GM18858 (cell line): ENCODE results near the gene IRF1.

ENCODE experiments used
- ATAC-seq: cut with Tn5 transposase; IDR thresholded peaks from one replicate; pipeline ENCODE4 v1.9.1; 2021; ENCODE audit not compliant: unreplicated experiment

IRF1 gene

GRCh38 chr5:132501629-132501956 is 11.0 kb upstream of the IRF1 start:
- ATAC-seq, result no peak

- no peak for ATAC-seq
Observed at GRCh38 chr5:132500931-132501628, 10.5 kb upstream of the IRF1 start.

GRCh38 chr5:132500244-132500930 is 9.8 kb upstream of the IRF1 start:
- no peak for ATAC-seq

- ATAC-seq, result no peak
Observed at GRCh38 chr5:132499440-132500243, 9.1 kb upstream of the IRF1 start.

- no peak for ATAC-seq
Observed at GRCh38 chr5:132498686-132499271, 8.2 kb upstream of the IRF1 start.

- ATAC-seq, result no peak
Observed at GRCh38 chr5:132498152-132498551, 7.6 kb upstream of the IRF1 start.

GRCh38 chr5:132497488-132497997 is 7.0 kb upstream of the IRF1 start:
- ATAC-seq, result no peak

GRCh38 chr5:132496631-132497487 is 6.3 kb upstream of the IRF1 start:
- no peak for ATAC-seq

- peak; percentile 26 for ATAC-seq
Observed at GRCh38 chr5:132496191-132496630, 5.6 kb upstream of the IRF1 start.

- peak; percentile 20 for ATAC-seq
Observed at GRCh38 chr5:132495667-132496190, 5.2 kb upstream of the IRF1 start.

GRCh38 chr5:132493821-132494220 is 3.2 kb upstream of the IRF1 start:
- no peak for ATAC-seq

- ATAC-seq, result no peak
Observed at GRCh38 chr5:132493241-132493640, 2.7 kb upstream of the IRF1 start.

GRCh38 chr5:132492386-132493125 is 2.0 kb upstream of the IRF1 start:
- no peak for ATAC-seq

GRCh38 chr5:132491368-132492364 is 1.1 kb upstream of the IRF1 start:
- no peak for ATAC-seq

- peak; percentile 14 for ATAC-seq
Observed at GRCh38 chr5:132489871-132490483, 596 bp downstream of the IRF1 start.

- no peak for ATAC-seq
Observed at GRCh38 chr5:132489051-132489770, 1.4 kb downstream of the IRF1 start.

- no peak for ATAC-seq
Observed at GRCh38 chr5:132488590-132488989, 2.0 kb downstream of the IRF1 start.
